ENCODE data around the gene E2F8. TPM values are rescaled to one million over a fixed set of nuclear protein-coding genes. Genes with fewer than 3 reads are reported as not detected.

Gene E2F8
- total RNA-seq, 1 experiment from 2014 or later: 11.3 TPM

DNA sequence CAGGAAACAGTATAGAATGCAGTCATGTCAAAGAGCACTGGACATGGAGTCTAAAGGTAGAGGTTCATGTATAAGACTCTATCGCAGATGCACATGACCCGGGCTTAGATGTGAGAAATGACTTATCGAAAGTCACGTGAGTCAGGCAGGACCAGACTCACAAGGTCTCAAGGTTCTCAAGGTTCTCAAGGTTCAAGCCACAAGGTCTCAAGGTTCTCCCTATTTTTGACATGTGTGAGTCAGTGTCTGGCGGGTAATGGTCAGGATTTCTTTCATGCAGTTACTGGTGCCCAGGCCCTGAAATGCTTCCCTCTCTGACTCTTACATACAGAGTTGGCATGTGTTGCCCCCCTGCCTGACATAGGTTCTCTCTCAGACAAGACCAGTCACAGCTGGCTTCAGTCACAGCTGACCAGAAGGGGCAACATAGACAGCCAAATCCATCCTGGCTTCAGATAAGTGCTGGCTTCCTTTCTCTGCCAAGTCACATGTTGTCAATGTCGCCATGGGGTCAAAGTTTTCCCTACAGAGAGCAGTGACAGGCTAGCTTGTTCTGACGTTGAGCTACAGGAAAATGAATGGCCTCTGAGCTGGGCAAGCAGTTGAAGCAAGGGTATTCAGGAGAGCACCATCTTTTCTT, 49.1 kb downstream of the E2F8 start:
- Histone ChIP-seq H3K14ac (ENCODE audit: insufficient read depth, low read length) (no peak overlapping the region), H3K9me3 (ENCODE audit: control insufficient read depth, low read depth, low read length) (no peaks in the 10 kb centered on the region), H3T11ph (ENCODE audit: low read length) (no peak overlapping the region), H2AFZ (ENCODE audit: low read length) (no peak overlapping the region), H4K8ac (replicated peaks; ENCODE audit: insufficient read length, low read depth, low read length) (no peak overlapping the region), H2BK120ac (ENCODE audit: low read depth, low read length, poor library complexity, severe bottlenecking) (no peak overlapping the region), H3K79me1 (ENCODE audit: insufficient read depth, low read depth, low read length, poor library complexity, severe bottlenecking) (no peaks in the 10 kb centered on the region), H2AK5ac (ENCODE audit: insufficient read length, low read length) (no peak overlapping the region), H3K18ac (ENCODE audit: insufficient read length, low read depth, low read length) (no peak overlapping the region), H3K79me2 (ENCODE audit: insufficient read depth, low read length) (no peaks in the 10 kb centered on the region), H3K4me2 (ENCODE audit: insufficient read depth, insufficient read length, low read length) (no peak overlapping the region), H3K27ac (ENCODE audit: insufficient read length, low read depth, low read length) (no peak overlapping the region), H2BK15ac (ENCODE audit: low read depth, low read length) (no peak overlapping the region), H3K9ac (ENCODE audit: extremely low read depth, insufficient read length, low read length) (no peak overlapping the region), H4K91ac (ENCODE audit: insufficient read length, low read depth, low read length) (no peak overlapping the region), H2BK12ac (ENCODE audit: insufficient read length, low read depth, low read length) (no peak overlapping the region), H4K20me1 (ENCODE audit: control insufficient read depth, insufficient read depth, insufficient read length) (no peaks in the 10 kb centered on the region), H4K5ac (ENCODE audit: insufficient read length, low read depth, low read length) (no peak overlapping the region), H3K23me2 (ENCODE audit: insufficient read length, low read depth, low read length, poor library complexity, severe bottlenecking) (no peaks in the 10 kb centered on the region), H3K23ac (ENCODE audit: insufficient read length, low read depth, low read length) (no peak overlapping the region), H3K4me1 (ENCODE audit: insufficient read depth, low read length) (no peaks in the 10 kb centered on the region), H3K4ac (ENCODE audit: low read depth, low read length) (no peak overlapping the region), H2BK20ac (ENCODE audit: low read depth, low read length, poor library complexity, severe bottlenecking) (no peak overlapping the region), H2BK5ac (ENCODE audit: insufficient read length, low read length) (no peak overlapping the region), H3K56ac (ENCODE audit: insufficient read length, low read depth, low read length) (no peak overlapping the region), H3K27me3 (ENCODE audit: insufficient read depth, low read length) (no peaks in the 10 kb centered on the region)
- no peak overlapping the region for H3K4me3 Mint-ChIP-seq
- H3K27me3 Mint-ChIP-seq (ENCODE audit: low read depth): no peaks in the 10 kb centered on the region
- H3K9me3 Mint-ChIP-seq: no peaks in the 10 kb centered on the region
- H3K27ac Mint-ChIP-seq: no peak overlapping the region
- peaks cover 5 to 6% of the 10 kb centered on the region in 2 experiments; a peak in 3 of 4 replicates for H3K4me1 Mint-ChIP-seq
- no peaks in the 10 kb centered on the region for H3K36me3 Mint-ChIP-seq (ENCODE audit: insufficient read depth in 1 of 3, low read depth in 3 of 3)
- DNase-seq: no peak
- no peak for TF ChIP-seq CTCF (conservative IDR thresholded peaks at IDR 0.05)
- no CpG with 5 or more reads among the region's 7 CpGs for WGBS (ENCODE audit: extremely low coverage, insufficient read length, low lambda C conversion rate)
